Adrenal gland (tissue), 5 donors: ENCODE measurements around the gene F2RL1.

Experiments
- POLR2A ChIP-seq, 2 donors: fragments of 450-650 bp; IDR thresholded peaks; one replicate each; pipeline ENCODE4 v1.6.1; 2017; ENCODE audit warnings: antibody characterized with exemption in 2 of 2, mild to moderate bottlenecking in 2 of 2, moderate library complexity in 1 of 2
- TF ChIP-seq, protein P1 (sequence below), 6 experiments: fragments of 450-650 bp in 4 of 6; fragments of 200-600 bp in 2 of 6; sonication (generic) in 1 of 6; IDR thresholded peaks; 1 replicate in 5 of 6; 2 replicates in 1 of 6; pipeline versions ENCODE4 v1.5.1 to v1.8.0; 2016 to 2021; ENCODE audit warnings: antibody characterized with exemption in 6 of 6, mild to moderate bottlenecking in 2 of 6, moderate library complexity in 1 of 6
- donor health status: DM: no; HTN: no; CAD: no.

DNA sequence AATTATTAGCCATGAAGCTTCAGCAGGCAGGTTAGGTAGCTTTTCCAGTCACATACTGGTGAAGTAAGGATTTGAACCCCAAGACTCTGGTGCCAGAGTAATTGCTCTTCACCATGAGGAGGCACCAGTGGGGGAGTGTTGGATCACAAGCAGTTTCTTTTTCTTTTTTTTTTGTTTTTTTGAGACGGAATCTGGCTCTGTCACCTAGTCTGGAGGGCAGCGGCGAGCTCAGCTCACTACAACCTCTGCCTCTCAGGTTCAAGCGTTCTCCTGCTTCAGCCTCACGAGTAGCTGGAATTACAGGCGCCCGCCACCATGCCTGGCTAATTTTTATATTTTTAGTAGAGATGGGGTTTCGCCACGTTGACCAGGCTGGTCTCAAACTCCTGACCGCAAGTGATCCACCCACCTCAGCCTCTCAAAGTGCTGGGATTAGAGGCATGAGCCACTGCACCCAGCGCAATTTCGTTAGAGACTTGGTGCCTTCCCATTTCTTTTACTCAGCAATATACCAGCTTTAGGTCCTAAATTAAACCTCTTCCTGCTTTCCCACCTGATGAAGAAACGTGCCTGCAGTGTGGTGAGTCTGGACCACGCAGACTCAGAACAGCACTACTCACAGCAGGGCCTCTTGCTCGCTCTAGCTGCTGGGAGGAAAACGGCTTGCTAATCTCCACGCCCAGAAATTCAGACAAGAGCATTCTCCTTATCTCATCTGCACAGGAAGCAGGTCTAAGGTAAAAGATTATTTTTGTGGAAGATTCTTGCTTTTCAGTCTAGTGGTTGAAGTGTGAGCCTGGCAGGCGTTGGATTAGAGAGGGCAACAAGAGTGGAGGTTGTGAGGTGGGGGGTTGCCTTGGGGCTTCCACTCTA lies 30.8 kb downstream of the F2RL1 start, which contains the start of gene S100Z:
- TF ChIP-seq, protein P1, sequence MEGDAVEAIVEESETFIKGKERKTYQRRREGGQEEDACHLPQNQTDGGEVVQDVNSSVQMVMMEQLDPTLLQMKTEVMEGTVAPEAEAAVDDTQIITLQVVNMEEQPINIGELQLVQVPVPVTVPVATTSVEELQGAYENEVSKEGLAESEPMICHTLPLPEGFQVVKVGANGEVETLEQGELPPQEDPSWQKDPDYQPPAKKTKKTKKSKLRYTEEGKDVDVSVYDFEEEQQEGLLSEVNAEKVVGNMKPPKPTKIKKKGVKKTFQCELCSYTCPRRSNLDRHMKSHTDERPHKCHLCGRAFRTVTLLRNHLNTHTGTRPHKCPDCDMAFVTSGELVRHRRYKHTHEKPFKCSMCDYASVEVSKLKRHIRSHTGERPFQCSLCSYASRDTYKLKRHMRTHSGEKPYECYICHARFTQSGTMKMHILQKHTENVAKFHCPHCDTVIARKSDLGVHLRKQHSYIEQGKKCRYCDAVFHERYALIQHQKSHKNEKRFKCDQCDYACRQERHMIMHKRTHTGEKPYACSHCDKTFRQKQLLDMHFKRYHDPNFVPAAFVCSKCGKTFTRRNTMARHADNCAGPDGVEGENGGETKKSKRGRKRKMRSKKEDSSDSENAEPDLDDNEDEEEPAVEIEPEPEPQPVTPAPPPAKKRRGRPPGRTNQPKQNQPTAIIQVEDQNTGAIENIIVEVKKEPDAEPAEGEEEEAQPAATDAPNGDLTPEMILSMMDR (IDR thresholded peaks at IDR 0.05) = no peak
- TF ChIP-seq POLR2A (IDR thresholded peaks at IDR 0.05) = no peak
